ENCODE results near the gene MAP6.
"Not testable (repeated sequence)": the region's sequence is repeated elsewhere in the genome, so short reads cannot be mapped to it uniquely, and the experiment has no call there.

The MAP6 gene

DNA sequence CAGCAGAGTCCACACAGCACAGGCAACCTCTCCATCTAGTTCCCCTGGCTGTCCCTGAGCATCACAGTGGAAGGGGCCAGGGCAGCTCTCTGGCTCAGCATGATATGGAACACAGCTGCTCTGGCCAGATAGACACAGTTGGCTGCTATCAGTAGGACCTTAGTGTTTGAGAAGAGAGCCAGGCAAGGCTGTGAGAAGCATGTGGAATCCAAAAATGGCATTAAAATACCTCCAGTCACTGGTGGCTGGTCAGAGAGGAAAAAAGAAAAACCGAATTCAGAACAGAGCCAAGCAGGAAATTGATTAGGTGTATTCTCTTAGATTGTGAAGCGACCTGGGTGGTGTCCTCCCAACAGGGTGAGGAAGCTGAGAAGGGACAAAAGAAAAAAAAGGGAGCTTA, 78.9 kb downstream of the MAP6 start:
- DNase-seq: no peak

DNA sequence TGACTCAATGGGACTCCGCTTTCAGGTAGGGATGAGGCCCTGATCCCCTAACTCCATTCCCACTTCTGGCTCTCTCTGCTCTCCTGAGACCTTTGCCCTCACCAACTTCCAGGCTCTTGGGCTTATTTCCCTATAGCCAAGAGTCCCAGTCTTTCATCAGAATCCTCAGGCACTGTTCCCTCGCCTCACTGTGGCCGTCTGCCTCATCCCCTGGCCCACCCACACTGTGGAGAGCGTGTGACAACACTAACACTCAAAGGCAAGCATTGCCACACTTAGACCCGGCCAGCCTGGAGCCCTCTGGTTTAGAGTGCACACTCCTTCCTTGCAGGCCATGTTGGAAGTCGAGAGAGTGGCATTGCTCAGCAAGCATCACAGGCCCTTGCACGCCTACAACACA, 79.8 kb downstream of the MAP6 start:
- no peak for DNase-seq

DNA sequence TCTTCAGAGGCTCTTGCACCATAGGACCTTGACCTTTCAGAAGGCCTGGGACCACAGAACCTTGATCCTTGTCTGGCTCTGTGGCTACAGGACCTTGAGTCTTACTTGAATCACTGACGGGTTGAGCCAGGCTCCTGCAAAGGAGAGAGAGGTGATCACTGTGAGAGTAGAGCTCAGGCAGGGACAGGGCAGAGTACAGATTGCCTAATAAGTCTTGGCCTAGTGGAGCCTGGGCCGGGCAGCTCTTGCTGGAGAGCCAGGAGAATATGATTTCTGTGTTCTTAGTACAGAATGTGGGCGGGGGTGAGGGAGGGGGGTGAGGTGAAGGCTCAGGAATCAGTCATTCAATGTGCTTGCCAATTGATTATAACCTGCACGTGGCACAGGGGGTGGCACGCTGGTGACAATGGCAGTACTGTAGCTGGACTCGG, 80.8 kb downstream of the MAP6 start:
- no peak for DNase-seq

DNA sequence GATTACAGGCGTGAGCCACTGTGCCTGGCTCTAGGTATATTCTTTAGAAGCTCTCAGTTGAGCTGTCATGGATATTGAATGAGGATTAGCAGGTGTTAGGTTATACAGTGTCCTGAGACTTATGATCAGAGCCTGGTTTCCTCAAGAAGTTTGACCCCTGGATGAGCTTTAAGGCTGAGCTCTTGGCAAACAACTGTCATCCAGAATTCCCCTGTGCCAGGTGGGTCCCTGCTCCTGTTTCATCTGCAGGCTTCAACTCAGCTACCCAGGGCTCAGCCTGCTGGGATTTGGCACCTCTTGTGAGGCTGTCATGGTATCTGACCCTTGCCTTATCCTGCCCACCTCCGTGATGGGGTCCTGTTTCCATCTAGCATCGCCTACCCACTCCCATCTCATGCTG, 82.4 kb downstream of the MAP6 start:
- DNase-seq: no peak

DNA sequence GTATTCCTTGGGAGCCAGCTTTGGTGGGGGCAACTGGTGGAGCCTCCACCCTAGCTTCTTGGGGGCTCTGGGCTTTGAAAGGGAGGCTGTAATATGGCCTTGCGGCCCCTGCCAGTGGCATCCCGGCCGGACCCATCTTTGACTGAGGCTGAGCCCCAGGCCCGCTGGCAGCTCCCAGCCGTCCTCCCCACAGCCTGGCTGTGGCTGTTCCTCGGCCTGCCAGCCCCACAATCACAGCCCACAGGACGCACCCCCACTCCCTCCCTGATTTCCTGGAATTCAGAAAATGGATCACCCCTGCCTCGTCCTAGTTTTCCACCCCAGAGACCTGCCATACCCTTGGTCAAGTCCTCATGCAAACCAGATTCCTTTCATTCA, 83.6 kb downstream of the MAP6 start:
- no peak for DNase-seq

DNA sequence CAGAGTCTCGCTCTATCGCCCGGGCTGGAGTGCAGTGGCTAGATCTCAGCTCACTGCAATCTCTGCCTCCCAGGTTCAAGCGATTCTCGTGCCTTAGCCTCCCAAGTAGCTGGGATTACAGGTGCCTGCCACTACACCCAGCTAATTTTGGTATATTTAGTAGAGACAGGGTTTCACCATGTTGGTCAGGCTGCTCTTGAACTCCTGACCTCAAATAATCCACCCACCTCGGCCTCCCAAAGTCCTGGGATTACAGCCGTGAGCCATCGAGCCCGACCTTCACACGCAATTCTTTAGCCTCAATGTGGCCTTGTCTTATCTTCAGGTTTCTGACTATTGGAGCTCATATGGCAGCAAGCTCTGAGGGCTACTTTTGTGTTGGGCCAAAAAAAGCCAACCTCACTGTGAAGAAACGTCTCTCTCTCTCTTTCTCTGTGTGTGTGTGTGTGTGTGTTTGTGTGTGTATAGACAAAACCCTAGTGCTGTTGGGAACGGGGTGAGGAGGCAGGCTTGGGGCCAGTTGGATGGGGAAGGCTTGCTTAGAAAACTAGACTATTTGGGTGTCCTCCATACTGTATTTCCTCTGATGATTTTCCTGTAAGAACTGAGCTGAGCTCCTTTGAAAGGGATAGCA, 84.1 kb downstream of the MAP6 start:
- DNase-seq: not testable (repeated sequence)

DNA sequence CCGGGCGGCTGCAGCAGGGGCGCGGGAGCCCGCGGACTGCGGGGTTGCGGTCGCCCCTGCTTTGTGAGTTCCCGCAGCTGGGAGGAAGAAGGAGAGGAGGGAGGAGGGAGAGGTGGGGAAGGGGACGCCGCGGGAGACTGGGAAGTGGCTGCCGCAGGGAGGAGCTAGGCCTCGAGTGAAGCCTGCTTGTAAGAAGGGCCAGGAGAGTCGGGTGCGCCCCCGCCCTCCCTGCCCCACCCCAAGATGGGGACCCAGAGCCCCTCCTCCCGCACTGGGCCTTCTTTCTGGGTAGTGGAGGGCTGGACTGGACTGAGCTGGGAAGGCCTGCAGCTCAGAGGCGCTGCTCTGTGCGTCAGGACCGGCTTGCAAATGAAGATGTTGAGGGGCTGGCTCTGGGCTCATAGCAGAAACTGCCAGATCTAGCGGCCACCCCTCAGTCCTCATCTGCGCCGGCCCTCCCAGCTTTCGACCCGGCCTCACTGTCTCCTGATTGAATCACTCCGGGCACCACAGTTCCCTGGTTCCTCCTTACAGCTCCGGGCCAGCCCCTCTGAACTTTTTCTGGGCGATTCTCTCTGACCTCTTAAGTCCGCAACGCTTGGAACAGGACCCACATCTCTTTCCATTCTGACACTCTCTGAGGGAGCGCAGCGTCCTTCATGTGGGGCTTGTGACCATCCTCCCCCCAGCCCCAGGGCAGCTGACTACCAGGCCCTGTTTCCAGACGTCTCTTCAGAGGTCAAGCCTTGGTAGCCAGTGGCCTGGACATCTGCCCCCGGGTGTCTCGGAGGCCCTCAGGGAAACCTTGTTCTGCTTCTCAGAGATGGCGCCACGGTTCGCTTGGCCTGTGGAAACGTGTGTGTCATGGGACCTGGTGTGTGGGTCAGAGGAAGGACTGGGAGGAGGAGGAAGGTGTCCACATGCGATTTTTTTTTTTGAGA, 84.8 kb downstream of the MAP6 start:
- DNase-seq: no peak

DNA sequence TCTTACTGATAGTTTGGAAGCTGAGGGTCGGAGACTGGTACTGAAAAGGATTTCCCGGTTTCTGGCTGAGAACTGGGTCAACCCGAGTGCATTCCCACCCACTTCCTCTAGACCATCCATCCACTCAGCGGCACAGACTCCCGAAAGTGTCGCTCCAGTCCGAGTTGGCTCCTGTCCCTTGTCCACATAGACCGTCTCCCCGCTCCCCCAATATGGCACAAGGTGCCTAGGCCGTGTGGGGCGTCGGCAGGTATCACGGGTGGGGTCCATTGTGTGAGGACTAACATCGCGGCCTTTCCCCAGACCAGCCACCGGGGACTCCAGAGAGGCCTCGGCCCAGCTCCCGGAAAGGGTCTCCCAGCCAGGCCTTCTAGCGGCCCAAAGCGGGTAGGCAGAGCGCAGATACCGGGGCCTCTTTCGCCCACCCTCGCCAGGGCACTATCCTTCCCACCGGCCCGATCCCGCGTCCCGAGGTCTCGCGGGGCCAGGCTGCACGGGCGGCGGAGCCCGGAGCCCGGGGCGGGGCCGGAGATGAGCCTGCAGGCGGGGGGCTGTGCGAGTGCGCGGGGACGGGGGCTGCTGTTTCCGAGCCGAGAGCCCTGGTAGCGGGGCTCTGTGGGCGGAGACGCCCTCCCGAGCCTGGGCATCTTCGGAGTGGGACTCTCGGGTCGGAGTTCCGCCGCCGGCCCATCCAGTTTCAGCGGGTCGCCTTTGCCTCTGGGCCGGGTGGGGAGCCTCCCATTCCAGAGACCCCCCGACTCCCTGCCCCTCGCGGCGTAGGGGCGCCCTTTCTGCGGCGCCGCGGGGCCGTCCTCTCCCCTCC, 85.7 kb downstream of the MAP6 start:
- peak; percentile 56 for DNase-seq

DNA sequence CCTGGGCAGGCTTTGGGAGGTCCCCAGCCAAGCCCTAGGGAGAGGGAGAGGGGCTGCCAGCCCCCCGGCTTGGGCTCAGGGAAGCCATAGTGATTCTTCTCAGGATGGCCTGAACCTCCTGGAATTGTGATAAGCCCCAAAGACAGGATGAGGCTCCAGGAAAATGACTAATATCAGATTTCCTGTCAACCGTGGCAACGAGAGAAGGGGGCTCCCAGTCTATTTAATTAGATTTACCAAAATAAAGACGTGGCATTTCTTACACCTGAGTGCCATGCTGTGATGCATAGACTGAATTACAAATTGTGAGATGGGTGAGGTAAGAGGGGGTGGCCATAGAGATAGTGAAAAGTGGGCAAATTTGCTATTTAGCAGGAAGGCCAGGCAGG, 86.3 kb downstream of the MAP6 start:
- no peak for DNase-seq

DNA sequence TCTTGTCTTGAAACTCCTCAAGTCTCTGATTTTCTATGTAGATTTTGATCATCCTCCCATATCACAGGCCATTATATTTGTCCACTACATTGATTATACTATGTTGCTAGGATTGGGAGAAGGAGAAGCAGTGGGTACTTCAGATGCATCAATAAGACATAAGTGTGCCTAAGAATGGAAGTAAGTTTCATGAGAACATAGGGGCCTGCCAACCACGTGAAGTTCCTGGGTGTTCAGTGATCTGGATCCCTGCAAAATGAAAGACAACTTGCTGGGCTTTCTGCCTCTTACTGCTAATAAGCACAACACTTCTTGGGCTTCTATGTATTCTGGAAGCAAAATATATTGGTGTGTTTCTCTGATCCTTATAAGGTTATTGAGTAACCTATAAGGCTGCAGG, 89.0 kb downstream of the MAP6 start:
- no peak for DNase-seq

DNA sequence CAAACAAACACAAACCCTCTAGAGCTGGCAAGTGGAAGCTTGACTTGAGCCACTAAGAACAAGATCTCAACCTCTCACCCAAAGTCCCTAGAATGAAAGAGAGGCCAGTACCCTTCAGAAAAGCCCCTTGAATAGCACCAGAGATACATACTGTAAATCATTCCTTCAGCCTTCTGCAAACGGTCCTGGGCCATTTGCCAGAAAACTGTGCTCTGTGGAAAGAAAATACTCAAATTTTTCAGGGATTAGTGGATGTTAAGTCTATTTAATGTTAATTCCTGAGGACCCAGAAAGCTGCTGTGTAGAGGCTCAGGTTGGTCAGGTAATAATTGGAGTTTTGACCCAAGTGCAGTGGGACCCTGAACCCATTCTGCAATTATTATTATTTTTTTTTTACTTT, 89.9 kb downstream of the MAP6 start:
- no peak for DNase-seq

DNA sequence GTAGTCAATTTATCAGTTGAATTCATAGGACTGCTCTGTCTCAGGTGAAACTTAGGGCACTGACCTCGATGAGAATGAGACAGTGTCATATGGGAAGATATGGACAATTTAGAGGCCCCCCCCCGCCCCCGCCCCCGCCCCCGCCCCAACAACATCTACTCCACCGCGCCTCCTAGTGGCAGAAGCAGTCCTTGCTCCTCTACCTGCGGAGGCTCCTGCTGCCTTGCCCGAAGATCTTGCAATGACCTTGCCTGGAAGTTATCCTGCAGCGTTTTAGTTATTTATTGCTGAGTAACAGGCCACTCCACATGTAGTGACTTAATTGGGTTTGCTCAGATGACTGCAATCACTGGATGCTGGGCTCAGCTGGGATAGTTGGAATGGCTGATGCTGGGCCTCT, 91.6 kb downstream of the MAP6 start:
- peak; percentile 36 for DNase-seq

DNA sequence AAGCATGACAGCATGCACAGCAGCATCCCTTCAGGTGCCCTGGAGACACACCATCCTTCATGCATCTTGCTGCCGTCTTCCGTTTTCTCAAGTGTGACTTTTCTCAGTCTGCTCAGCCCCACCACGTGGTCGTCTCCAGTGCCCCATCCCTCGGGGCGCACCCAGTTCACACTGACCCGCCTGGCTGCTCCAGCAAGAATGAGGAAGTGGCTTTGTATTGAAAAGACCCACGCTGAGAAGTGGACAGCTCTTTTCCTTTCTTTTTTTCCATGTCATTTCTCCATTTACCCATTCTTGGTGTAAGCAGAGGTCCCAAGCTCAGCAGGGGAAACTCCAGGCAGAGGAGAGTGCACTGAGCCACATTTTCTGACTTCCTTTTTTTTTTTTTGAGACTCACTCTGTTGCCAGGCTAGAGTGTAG, 92.3 kb downstream of the MAP6 start:
- peak; percentile 80 for DNase-seq

DNA sequence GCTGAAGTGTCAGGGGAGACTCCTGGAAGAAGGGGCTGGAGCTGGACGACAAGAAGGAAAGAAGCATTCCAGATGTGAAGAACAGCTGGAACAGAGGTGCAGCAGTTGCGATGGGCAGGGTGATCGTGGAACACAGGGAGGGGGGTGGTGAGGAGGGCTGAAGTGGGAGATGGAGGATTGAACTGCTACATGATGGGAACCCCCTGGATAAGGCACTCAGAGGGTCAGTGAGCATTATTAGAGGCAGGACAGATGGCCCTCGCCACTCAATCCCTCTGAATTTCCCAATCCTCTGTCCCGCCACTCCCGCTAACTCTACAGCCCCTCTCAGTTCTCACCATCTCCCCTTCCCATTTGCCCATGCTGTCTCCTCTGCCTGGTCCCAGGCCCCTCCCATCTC, 92.8 kb downstream of the MAP6 start:
- no peak for DNase-seq

DNA sequence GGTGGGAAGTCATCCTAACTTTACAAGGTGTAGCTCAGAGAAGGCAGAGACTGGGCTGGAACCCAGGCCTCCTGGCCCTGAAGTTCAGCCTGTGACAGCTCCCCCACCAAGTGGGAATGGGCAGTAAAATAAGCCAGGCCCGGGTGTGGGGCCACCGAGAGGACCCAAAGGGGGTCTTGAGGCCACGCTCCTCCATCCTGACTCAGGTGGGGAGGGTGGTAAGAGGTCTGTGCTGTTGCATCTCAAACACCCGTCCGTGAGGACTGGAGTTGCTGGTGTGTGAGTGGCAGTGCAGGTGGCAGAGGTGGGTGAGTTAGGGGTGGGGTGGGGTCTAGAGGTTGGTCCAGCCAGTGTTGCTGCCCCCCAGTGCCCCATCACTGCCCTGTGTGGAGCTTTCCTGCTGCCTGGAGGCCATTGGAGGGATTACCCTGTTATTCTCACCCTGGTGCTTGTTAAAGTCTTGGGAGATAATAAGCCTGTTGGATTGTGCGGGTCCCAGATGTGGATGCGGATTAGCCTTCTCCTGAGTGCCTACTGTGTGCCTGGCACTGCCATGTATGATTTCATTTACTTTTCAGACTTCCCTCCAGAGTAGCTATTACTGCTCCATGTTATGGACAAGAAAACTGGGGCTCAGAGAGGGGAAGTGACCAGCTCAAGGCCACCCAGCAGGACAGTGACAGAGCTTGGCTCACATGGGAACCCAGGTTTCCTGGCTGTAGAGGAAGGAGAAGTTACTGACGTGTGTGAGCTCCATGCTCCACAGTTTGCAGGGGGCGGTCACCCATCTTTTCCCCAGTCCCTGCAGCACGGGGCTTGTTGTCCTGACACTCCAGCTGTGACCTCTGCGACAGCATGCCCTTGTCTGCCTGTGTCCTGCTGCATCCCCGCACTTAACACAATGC, 93.9 kb downstream of the MAP6 start:
- no peak for DNase-seq

DNA sequence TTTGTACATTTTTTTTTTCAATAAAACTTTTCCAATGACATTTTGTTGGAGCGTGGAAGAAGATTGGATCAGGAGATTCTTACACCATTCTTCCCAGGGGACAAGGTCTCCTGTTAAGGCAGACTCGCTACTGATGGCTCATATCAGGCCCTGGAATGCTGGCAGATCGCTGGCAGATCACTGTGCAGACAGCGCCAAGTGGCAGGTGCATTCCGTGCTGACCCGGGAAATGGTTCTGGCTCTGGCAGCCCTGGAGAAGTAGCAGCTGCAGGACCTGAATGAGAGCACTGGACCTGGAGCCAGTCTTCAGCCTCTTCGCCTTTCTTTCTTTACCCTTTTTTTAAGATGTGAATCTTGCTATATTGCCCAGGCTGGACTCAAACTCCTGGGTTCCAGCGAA, 96.1 kb downstream of the MAP6 start:
- DNase-seq: no peak

DNA sequence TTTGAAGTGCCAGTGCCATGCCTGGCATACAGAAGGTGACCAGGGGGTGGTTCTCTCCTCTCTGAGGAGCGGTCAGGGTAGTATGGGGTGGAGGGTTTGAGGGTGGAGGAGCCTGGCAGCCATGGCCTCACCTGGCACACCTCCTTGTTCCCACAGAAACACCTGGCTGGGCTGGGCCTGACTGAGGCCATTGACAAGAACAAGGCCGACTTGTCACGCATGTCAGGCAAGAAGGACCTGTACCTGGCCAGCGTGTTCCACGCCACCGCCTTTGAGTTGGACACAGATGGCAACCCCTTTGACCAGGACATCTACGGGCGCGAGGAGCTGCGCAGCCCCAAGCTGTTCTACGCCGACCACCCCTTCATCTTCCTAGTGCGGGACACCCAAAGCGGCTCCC, 97.2 kb downstream of the MAP6 start:
- no peak for DNase-seq

DNA sequence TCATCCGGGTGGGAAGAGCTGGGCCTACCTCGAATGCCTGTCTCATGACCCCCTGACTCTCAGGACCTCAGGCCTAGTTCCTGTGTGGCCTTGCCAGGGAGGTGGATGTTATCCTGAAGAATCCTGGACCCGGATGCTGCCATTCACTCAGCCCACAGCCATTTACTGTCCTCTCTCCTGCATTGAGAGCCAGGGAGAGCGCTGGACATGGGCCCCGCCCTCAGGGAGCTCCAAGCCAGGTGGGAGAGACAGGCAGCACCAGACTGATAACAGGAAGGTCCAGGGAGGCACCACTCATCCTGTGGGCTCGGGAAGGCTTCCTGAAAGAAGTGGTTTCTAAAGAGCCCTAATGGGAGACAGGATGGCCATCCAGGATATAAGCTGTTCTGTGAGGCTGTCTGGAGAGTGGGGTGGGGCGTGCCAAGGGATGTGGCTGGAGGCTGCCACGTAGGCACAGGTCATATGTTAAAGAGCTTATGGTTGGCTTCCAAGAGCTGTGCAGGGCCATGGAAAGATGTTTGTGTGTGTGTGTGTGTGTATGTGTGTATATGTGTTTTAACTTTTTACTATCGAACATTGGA, 98.2 kb downstream of the MAP6 start:
- no peak for DNase-seq

DNA sequence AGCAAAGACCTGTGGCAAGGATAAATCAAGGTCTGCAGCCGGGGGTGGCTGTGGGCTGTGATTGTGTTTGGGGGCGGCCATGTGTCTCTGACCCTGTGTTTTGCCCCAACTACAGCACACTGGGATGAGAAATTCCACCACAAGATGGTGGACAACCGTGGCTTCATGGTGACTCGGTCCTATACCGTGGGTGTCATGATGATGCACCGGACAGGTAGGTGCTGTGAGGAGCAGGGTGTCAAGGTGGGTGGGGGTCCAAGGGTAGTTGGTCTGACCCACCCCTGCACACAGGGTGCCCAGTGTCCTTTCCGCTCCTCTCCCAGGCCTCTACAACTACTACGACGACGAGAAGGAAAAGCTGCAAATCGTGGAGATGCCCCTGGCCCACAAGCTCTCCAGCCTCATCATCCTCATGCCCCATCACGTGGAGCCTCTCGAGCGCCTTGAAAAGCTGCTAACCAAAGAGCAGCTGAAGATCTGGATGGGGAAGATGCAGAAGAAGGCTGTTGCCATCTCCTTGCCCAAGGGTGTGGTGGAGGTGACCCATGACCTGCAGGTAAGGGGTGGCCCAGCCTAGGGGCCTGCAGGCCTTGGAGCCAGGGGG, 100.1 kb downstream of the MAP6 start:
- no peak for DNase-seq

DNA sequence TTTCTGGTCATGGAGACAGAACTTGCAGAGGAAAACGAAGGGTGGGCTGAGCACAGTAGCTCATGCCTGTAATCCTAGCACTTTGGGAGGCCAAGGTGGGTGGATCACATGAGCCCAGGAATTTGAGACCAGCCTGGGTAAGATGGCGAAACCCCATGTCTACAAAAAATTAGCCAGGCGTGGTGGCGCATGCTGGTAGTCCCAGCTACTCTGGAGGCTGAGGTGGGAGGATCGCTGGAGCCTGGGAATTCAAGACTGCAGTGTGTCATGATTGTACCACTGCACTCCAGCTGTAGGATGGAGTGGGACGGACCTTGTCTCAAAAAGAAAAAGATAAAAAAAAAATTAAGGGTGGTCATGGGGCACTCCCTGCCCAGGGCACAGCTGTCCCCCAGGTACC, 100.9 kb downstream of the MAP6 start:
- no peak for DNase-seq

DNA sequence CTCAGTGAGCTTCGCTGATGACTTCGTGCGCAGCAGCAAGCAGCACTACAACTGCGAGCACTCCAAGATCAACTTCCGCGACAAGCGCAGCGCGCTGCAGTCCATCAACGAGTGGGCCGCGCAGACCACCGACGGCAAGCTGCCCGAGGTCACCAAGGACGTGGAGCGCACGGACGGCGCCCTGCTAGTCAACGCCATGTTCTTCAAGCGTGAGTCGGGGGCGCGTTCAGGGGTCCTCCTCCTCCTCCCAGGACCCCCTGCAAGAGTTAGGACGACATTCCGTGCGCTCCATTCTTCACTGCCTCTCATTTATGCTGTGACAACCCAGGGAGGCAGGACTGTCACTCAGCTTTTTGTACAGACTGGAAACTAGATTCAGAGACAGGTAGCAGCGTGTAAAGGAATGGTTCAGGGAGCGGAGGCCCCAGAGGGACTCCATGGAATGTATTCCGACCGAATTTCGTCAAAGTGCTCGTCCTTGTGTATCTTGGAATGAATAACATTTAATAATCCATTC, 102.0 kb downstream of the MAP6 start:
- DNase-seq: no peak

Measured in RPMI8226 (cell line).